Medulla oblongata (tissue), 1 donor: ENCODE data around the gene ASB5.

ENCODE experiments used
- DNase-seq: peaks from one replicate; pipeline ENCODE4 v3.0.0-alpha.2; 2015; ENCODE audit errors: extremely low spot score

The ASB5 gene

GRCh38 chr4:176277162-176277904 lies 8.3 kb upstream of the ASB5 start:
- peak; percentile 65 for DNase-seq

- DNase-seq, result no peak
These were observed 7.7 kb upstream of the ASB5 start for GRCh38 chr4:176276710-176277109.

- no peak for DNase-seq
These were observed 5.4 kb upstream of the ASB5 start for GRCh38 chr4:176274441-176274840.

- no peak for DNase-seq
These were observed 4.7 kb upstream of the ASB5 start for GRCh38 chr4:176273736-176274135.

GRCh38 chr4:176272799-176273198 lies 3.8 kb upstream of the ASB5 start:
- no peak for DNase-seq

GRCh38 chr4:176271749-176272148 lies 2.7 kb upstream of the ASB5 start:
- no peak for DNase-seq

GRCh38 chr4:176270669-176271068 lies 1.6 kb upstream of the ASB5 start:
- DNase-seq, result no peak

GRCh38 chr4:176266026-176266425 lies 3.0 kb downstream of the ASB5 start:
- DNase-seq, result no peak

- no peak for DNase-seq
These were observed 6.8 kb downstream of the ASB5 start for GRCh38 chr4:176262243-176262642.

GRCh38 chr4:176261481-176261880 lies 7.5 kb downstream of the ASB5 start:
- no peak for DNase-seq

GRCh38 chr4:176261018-176261417 lies 8.0 kb downstream of the ASB5 start:
- no peak for DNase-seq

GRCh38 chr4:176259330-176260090 lies 9.5 kb downstream of the ASB5 start:
- no peak for DNase-seq

GRCh38 chr4:176258135-176258534 lies 10.9 kb downstream of the ASB5 start:
- DNase-seq, result no peak

GRCh38 chr4:176256921-176257320 lies 12.1 kb downstream of the ASB5 start:
- DNase-seq, result peak; percentile 31

GRCh38 chr4:176242764-176243347 lies 26.2 kb downstream of the ASB5 start:
- DNase-seq, result no peak

- no peak for DNase-seq
These were observed 27.3 kb downstream of the ASB5 start for GRCh38 chr4:176241703-176242102.

- no peak for DNase-seq
These were observed 30.2 kb downstream of the ASB5 start for GRCh38 chr4:176238826-176239225.

- no peak for DNase-seq
These were observed 30.8 kb downstream of the ASB5 start for GRCh38 chr4:176238157-176238610.

GRCh38 chr4:176236946-176237345 lies 32.1 kb downstream of the ASB5 start:
- no peak for DNase-seq

- no peak for DNase-seq
These were observed 38.2 kb downstream of the ASB5 start for GRCh38 chr4:176230836-176231235.

GRCh38 chr4:176229645-176230044 lies 39.4 kb downstream of the ASB5 start:
- no peak for DNase-seq

GRCh38 chr4:176226736-176227135 lies 42.3 kb downstream of the ASB5 start:
- no peak for DNase-seq

- DNase-seq, result no peak
These were observed 45.5 kb downstream of the ASB5 start for GRCh38 chr4:176223561-176223960.
